ENCODE measurements around the gene OGDHL. TPM values are rescaled to one million over a fixed set of nuclear protein-coding genes. Genes with fewer than 3 reads are reported as not detected.

The OGDHL gene
- total RNA-seq, 2 donors from 2014 or later: not detected

DNA sequence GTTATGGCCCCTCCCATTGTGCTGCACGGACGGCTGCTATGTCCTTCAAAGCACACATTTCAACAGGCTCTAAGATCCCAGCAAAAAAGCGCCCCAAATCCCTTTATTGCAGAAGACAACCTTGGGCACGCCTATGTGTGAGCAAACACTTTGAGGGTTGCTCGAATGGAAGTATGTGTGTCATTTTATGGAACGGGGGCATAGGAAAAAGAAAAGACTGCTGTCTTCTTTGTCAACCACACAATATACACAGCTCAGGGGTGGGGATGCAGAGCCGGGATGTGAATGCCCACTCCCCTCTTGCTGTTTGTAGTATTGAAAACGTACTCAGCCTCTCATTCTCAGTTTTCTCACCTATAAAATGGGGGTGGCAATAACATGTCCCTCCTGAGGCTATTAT lies 50.6 kb downstream of the OGDHL start:
- Histone ChIP-seq H3K9me3 (no peaks in the 10 kb centered on the region), H3K36me3 (no peaks in the 10 kb centered on the region), H3K4me1 (ENCODE audit: control insufficient read depth in 1 of 2, low read depth in 2 of 2) (no peaks in the 10 kb centered on the region), H3K27me3 (replicated peaks; ENCODE audit: insufficient read depth) (no peaks in the 10 kb centered on the region), H3K4me3 (no peak overlapping the region), H3K27ac (no peak overlapping the region)
- ATAC-seq (ENCODE audit: insufficient number of reproducible peaks, low FRiP score, low read depth) (no peak), DNase-seq (ENCODE audit: low spot score) (no peak)
- TF ChIP-seq, protein P1, sequence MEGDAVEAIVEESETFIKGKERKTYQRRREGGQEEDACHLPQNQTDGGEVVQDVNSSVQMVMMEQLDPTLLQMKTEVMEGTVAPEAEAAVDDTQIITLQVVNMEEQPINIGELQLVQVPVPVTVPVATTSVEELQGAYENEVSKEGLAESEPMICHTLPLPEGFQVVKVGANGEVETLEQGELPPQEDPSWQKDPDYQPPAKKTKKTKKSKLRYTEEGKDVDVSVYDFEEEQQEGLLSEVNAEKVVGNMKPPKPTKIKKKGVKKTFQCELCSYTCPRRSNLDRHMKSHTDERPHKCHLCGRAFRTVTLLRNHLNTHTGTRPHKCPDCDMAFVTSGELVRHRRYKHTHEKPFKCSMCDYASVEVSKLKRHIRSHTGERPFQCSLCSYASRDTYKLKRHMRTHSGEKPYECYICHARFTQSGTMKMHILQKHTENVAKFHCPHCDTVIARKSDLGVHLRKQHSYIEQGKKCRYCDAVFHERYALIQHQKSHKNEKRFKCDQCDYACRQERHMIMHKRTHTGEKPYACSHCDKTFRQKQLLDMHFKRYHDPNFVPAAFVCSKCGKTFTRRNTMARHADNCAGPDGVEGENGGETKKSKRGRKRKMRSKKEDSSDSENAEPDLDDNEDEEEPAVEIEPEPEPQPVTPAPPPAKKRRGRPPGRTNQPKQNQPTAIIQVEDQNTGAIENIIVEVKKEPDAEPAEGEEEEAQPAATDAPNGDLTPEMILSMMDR (IDR thresholded peaks at IDR 0.05): no peak

DNA sequence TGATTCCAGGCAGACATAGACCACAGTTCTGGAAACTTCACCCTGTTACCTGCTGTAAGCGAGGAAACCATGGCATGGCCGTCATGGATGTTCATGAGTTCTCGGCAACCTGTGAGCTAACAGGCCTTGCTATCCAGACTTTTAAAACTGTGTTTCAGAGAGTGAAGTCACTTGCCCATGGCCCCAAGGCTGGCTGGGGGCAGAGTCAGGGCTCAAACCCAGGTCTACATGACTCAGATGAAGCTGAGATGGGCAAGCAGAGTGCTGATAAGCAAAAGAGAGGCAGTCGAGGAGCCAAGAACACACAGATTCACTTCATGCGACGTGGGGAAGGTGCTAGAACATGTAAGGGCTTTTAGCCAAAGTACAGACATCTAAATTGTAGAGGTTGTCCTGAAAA lies 51.2 kb downstream of the OGDHL start:
- Histone ChIP-seq H3K4me3 (no peak overlapping the region), H3K36me3 (no peaks in the 10 kb centered on the region), H3K27ac (no peak overlapping the region), H3K27me3 (replicated peaks; ENCODE audit: insufficient read depth) (no peaks in the 10 kb centered on the region), H3K4me1 (ENCODE audit: control insufficient read depth in 1 of 2, low read depth in 2 of 2) (no peaks in the 10 kb centered on the region), H3K9me3 (no peaks in the 10 kb centered on the region)
- no peak for ATAC-seq (ENCODE audit: insufficient number of reproducible peaks, low FRiP score, low read depth)
- DNase-seq (ENCODE audit: low spot score): no peak
- TF ChIP-seq, protein P1 (IDR thresholded peaks at IDR 0.05): no peak

DNA sequence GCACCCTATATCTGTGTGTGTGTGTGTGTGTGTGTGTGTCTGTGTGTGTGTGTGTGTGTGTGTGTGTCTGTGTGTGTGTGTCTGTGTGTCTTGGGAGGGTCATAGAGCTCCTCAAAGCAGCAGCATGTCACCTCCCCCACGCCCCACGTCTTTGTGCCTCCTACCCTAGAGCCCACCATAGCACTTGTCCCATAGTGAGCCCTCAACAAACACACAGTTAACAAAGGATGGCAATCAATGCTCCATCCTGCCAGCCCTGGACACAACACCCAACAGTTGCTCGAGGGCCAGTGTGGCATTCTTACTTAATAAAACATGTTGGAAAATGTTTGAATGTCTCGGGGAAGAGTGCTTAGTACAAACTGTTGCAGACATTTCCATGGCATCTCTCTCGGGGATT lies 52.2 kb downstream of the OGDHL start:
- Histone ChIP-seq H3K27me3 (replicated peaks; ENCODE audit: insufficient read depth) (no peaks in the 10 kb centered on the region), H3K27ac (no peak overlapping the region), H3K9me3 (no peaks in the 10 kb centered on the region), H3K4me1 (ENCODE audit: control insufficient read depth in 1 of 2, low read depth in 2 of 2) (no peaks in the 10 kb centered on the region), H3K36me3 (no peaks in the 10 kb centered on the region), H3K4me3 (no peak overlapping the region)
- DNase-seq (ENCODE audit: low spot score) (no peak), ATAC-seq (ENCODE audit: insufficient number of reproducible peaks, low FRiP score, low read depth) (no peak)
- TF ChIP-seq, protein P1 (IDR thresholded peaks at IDR 0.05): no peak

DNA sequence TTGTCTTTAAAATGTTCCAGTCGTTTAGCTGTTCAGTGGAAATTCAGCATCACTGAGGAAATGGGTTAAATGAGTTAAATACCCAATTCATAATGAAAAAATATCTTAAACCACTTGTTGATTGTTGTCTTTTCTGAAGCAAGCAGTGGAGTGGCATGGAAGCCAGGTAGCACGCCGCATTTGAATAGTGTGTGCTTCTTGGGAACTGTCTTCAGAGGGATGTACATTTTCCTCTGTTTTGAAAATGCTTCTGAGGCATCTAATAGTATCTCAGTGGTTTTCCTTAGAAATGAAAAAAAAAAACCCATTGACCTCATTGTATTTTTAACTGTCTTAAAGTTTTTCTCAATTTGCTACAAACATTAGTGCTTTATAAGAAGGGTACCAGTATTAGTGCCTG lies 54.5 kb downstream of the OGDHL start:
- H3K36me3 ChIP-seq: no peaks in the 10 kb centered on the region
- H3K27me3 ChIP-seq (replicated peaks; ENCODE audit: insufficient read depth): no peaks in the 10 kb centered on the region
- DNase-seq (ENCODE audit: low spot score) (no peak), ATAC-seq (ENCODE audit: insufficient number of reproducible peaks, low FRiP score, low read depth) (no peak)
- H3K4me3 ChIP-seq: no peak overlapping the region
- no peaks in the 10 kb centered on the region for H3K4me1 ChIP-seq (ENCODE audit: control insufficient read depth in 1 of 2, low read depth in 2 of 2)
- TF ChIP-seq, protein P1 (IDR thresholded peaks at IDR 0.05): no peak
- H3K27ac ChIP-seq: no peak overlapping the region
- no peaks in the 10 kb centered on the region for H3K9me3 ChIP-seq

DNA sequence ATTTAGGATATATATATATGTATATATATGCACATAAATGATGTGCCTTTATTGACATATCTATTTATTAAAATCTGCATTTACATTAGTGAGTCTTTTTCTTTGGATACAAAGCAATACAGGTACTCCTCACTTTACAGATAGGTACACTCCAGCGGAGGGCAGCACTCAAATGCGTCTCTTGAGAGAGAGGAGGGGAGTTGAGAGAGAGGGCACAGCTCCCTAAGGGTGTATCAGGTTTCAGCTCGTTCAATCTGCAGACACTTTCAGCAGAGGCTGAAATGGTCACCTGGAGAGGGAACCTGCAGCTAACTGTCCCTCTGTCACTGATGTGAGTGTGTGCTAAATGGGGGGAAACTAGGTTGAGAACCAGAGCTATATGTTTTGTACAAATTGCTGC lies 61.1 kb downstream of the OGDHL start:
- TF ChIP-seq, protein P1 (IDR thresholded peaks at IDR 0.05): no peak
- ATAC-seq (ENCODE audit: insufficient number of reproducible peaks, low FRiP score, low read depth) (no peak), DNase-seq (ENCODE audit: low spot score) (no peak)
- Histone ChIP-seq H3K4me3 (no peak overlapping the region), H3K27me3 (replicated peaks; ENCODE audit: insufficient read depth) (no peaks in the 10 kb centered on the region), H3K36me3 (no peaks in the 10 kb centered on the region), H3K27ac (no peak overlapping the region), H3K9me3 (no peaks in the 10 kb centered on the region), H3K4me1 (ENCODE audit: control insufficient read depth in 1 of 2, low read depth in 2 of 2) (no peaks in the 10 kb centered on the region)
